NCI-H524 treated with DMSO at 0.1 percent for 48 hours (cell line): ENCODE data around the gene ITPR1.

Experiments used
- DNase-seq: peaks from one replicate; lab custom pipeline; 2025; lab: John Stamatoyannopoulos, UW

ITPR1 gene

DNA sequence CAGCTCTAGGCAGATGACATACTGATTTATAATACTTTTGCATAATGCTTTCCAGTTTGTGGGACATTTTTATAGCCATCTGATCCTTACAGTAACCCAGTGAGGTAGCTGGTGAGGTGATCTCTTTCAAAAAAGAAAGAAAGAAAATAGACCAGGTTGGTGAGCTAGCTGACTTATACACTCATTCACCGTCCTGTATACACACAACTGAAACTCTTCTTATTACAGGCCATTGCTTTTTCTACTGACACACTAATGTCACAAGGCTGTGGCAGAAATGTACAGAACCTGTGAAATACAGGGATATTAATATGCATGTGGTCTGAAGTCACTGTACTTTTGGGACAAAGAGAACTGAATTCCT is 335.9 kb downstream of the ITPR1 start:
- no peak for DNase-seq

DNA sequence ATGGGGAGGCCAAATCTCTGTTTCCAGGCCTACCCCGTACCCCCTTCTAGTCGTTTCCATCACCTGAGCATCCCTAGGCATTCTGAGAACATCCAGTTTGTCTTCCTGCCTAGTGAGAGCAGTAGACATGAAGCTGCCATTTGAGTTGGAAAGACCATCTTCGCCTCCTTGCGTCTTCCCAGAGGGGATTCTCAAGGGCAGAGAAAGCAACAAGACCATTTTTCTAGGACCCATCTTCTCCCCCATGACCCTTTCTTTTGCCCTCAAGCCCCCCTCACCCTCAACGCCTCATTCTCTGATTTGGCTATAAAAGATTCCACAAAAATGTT is 337.4 kb downstream of the ITPR1 start:
- no peak for DNase-seq

DNA sequence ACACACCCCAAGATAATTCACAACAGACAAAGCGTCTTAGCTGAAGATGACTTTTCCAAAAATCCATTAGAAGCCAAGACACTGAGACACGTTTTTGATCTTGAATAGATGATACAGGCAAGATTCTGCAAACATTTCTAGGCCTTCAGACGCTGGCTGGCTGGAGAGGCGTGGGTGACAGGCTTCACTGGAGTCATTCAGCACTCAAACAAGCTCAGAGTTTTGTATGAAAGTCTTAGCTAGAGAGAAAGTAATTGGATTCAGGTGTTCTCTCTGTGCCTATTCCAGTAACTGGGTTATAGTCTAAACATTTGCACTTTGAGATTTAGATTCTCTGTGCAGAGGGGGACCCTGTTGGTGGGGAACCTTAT is 338.4 kb downstream of the ITPR1 start:
- peak; percentile 54 for DNase-seq

DNA sequence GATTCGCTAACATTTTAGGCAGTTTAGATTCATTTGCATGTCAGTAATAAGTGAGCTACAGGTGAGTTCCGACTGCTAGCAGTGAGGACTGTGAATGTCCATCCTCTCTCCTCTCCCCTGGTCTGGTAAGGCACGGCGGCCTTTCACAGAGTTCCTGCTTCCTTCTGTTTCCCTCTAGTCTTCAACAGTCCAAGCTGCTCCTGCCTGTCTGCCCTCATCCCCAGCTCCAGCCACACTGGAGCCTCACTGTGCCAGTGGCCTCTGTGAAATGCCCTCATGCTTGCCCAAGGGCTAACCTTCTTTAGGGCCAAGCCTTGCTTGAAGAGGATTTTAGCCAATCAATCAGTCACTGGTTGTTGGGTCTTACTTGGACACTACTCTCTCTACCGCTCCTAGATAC is 340.3 kb downstream of the ITPR1 start:
- DNase-seq, result no peak

DNA sequence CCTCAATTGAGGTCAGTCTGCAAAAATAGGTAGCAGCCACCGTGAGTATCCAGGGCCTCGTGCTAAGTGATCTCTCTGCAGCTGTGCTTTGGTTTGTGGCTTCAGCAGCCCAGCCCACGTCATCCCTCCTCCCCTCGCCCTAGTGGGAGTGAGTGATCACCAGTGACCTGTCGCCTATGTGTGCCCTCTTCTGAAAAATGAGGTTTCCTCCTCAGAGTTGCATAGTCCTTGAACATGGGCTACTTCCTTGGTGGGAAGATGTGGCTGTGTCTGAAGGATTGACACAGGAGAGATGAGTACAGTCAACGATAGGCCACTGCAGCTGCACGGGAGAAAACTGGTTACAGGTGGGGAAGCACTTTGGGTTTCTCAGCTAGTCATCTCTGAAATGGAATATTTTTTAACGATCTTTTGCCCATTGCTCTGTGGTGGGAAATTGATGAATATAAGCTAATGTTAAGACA is 341.3 kb downstream of the ITPR1 start:
- DNase-seq, result no peak

DNA sequence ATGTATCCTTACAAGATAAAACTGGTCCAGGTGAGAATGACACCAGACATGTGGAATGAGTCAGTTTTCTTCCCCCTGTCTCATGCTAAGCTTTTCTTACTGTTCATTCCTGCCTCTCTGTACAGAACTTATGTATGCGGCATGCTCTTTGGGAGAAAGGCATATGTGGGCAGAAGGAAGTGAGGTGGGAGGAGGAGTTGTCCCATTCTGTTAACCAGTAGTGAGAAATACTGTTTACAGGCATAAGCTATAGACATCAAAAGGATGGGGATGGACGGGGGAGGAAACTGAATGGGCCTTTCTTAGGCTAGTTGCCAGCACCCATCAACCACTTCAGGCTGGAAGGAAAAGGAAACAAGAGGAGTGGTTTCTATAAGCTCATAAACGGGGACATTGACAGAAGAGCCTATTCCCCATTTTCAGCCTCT is 342.5 kb downstream of the ITPR1 start:
- DNase-seq, result no peak

DNA sequence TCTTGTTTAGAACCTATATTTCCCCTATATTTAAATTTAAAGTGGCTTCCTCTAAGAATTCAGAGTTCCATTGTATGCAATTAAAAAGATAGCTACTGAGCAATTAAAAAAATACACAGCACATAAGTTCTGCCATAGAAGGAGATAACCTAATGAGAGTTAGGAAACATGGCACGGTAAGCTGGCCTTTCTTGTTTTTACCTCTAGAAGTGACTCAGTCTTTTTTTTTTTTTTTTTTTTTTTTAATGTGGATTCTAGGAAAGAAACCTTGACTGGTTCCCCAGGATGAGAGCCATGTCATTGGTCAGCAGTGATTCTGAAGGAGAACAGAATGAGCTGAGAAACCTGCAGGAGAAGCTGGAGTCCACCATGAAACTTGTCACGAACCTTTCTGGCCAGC is 343.4 kb downstream of the ITPR1 start:
- DNase-seq, result no peak

DNA sequence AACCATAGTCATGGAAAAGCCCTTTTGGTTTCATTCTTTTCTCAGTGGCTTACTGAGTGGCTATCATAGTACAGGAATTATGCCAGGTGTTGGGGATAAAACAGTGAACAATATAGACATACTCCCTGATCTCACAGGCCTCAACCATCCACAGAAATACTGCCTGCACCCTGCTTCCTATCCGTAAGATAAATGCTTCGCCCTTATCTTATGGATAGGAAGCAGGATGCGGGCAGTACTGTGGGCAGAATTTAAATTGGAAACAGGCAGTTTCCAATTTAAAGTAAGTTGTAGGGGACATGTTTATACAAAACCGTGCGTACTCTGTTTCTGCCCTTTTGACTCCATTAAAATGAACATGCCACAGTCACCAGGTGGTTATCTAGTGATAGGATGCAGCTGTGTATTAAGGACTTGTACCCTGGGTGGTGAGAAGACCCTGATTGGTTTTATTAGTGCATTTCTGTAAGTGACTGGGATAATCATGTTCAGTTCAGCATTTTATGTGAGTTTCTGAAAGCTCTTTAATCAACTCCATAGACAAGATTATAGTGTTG is 344.3 kb downstream of the ITPR1 start:
- DNase-seq, result no peak

DNA sequence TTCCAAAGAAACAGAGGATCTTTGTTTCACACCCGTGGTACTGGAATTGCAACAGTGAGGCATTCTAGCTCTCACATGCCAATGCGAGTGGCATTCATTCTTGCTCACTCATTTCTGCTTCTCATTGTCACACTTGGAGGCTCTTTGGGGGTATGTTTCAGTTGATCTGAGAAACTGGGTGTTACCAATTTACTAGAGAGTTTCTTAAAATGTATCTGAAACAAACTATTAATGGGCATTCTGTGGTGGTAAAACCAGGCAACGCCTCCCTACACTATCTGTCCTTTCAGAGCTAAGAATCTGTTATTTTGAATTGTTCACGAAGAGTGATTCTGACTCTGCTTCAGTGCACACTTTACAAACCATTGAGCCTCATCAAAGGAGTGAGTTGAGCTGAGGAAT is 345.5 kb downstream of the ITPR1 start:
- DNase-seq, result no peak

DNA sequence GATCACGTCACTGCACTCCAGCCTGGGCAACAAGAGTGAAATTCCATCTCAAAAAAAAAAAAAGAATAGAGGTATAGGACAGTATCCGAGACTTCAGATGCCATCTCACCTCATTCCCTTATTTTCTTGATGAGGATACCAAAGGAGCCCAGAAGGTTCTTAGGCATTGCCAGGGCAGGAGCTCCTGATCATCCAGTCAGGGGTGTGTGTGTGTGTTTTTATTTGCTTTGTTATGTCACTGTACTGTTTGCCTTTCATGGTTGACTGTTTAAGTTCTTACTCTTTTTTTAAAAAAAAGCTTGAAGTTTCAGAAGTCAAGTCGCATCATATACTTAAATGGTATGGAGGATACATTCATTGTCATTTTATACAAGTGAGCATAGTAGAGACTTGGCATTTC is 346.1 kb downstream of the ITPR1 start:
- DNase-seq, result no peak

DNA sequence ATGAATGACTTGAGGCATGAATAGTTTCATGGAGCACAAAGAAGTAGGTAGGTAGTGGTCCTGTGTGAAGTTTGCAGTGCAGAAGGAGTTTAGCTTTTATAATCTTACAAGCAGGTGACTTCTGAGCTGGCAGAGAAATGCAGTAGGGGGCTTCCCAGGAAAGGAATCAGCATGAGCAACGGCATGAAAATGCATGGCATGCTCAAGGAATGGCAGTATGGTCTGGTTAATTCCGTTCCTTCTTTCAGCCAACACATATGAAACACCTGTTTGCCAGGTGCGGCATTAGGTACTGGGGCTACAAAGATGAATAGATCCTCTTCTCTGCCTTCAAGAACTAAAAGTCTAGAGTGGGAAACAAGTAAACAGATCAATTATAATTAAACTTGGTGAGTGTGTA is 348.1 kb downstream of the ITPR1 start:
- no peak for DNase-seq

DNA sequence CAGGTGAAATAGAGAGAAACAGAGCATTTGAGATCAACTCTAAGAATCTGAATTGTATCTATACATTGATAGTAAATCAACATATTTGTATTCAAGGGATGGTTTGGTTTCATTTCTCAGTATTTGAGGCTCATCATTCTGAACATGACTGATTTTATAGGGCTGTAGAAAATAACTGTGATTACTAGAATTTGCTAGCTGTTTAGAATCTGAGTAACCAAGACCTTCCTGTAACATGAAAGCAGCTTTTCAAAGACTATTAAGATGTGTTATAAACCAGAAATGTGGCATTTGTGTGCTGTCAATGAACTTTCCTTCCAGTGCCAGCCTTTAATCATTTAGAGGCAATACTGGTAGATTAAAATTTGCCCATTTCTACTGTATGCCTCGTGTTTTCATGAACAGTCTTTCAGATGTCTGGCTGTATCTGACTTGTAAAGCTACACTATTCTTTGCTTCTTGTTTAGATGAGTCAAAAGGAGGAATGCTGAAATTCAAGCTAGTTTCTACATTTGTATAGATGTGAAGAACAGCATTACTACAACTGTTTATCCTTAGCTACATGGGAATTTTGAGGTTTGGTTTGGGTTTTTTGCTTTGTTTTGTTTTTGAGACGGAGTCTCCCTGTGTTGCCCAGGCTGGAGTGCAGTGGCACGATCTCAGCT is 348.8 kb downstream of the ITPR1 start:
- DNase-seq, result no peak

DNA sequence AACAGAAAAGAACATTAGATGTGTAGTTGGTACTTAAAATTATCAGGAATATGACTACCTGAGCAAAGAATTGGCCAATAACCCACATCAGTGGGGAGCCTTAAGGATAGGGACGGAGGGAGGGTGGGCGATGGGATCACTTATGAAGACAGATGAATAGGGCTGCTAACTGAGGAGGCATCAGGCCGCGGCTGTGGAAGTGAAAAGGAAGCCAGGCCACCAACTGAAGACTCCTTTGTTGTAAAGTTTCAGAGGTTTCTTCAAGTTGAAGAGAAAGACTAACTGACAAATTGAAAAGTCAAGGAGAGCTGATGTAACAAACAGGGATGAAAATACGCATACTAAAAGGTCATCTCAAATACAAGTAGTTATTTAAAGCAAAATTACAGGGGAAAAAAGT is 350.5 kb downstream of the ITPR1 start:
- DNase-seq, result no peak

DNA sequence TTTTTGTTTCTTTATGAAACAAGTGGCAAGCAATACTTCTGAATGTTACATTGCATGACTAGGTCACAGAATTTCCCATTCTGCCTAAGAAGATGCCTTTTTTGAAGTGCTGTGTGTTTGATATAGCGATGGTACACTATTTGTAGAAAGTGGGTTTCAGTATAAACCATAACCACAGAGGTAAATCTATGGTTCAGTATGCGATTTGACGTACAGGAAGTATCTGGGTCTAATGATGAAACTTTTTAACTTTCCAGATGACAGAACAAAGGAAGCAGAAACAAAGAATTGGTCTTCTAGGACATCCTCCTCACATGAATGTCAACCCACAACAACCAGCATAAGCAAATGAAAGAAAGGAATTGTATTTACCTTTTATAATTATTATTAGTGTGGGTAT is 352.7 kb downstream of the ITPR1 start:
- DNase-seq, result no peak

DNA sequence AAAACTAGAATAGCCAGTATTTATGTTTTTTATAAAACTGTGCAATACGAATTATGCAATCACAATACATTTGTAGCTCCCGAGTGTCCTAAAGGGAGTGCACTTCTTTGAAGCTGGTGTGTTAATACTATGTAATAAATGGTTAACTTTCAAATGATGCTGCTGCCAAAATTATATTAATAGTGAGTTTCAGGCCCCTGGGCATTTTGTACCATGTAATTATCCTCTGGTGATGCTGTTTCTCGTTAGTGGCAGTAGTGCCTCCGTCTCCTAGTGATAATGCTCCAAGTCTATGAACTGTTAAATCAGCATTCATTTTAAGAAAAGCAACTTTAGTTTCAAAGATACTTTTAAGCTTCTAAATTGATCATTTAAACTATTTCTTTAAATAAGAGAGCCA is 353.4 kb downstream of the ITPR1 start:
- no peak for DNase-seq

DNA sequence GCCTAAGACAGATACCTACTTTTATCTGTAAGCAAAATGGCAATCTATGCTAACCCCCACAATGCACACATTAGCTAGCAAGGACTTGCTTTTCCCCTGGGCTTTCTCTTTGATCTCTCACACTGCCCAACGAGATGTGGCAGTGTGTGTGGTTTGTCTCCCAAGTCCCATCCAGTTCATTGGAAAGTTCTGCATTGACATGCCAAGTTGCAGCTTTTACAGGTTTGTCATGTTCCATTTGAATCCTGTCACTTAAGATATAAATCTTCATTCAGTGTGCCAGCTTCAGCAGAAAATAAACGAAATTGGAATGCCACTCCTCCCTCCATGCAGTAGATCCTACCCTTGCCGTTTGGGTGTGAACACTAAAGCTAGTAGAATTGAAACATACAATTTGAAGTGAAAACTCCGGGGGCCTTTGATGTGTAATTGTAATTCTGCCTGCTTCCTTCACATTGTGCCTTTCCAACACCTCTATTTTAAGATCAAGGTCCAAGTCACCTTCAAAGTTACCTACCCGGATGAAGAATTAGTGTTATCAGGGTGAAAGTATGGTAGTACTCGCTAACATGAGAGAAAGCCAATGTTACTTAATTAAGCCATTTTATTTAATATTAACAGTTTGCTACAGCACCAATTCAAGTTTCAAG is 355.2 kb downstream of the ITPR1 start:
- DNase-seq, result no peak

DNA sequence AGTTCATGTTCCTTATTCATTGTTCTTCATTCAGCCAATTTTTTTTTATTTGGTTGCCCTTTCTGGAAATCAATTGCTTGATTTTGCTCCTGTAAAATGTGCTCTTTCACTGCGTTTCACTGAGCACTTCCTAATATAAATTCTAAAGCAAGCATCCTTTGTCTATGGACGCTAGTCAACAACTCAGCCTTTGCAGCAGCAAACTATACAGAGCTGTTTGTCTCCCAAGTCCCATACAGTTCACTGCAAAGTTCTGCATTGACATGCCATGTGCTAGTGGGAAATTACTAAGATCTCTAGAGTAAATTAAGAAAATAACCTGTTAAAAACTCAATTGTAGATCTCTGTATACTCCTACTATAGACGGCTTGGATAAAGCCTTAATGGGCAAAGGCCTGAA is 356.0 kb downstream of the ITPR1 start:
- no peak for DNase-seq

DNA sequence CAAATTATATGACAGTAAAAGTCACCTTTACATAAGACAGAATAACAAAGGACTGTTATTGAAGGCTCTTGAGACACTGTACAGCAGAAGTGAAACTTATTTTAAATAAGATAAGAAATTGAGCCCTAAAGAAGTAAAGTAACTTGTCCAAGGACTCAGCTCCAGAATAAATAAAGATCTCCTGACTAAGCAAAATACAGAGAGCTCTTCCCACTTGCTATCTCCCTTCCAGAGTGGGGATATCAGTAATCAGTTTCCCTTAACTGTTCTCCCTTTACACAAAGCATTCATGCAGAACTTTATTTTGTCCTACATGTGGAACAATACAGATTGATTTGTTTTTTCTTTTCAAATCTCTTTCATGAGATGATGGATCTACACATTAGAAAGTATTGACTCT is 356.6 kb downstream of the ITPR1 start:
- no peak for DNase-seq

DNA sequence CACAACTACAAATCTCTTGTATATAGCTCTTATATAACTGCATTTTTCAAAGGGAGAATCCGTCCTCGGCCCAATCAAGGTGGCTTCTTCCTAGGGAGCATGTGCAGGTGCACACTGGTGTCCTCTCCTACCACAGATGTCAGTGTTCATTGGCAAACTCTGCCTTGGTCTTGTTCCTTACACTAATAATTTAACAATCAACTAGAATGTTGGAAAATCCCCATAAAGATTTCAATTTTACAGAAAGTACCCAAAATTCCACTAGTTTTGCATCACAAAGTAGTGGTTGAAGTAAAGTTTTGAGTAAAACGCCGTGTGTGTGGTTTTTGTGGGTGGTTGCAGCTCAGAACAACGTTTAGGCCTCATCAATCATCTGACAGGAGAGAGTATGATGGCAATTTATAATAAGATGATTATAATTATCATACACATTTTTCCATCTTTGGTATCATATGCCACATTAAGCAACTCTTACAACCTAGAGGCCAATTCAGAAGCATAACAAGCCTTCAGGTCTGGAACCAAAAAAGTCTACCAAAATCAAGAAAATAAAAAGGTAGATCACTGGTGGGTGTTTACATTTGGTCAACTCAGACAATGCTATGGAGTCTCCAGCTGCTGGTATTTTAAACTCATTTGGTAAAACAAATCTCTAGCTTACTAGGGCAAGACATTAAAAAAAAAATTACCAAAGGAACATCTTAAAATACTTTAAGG is 357.2 kb downstream of the ITPR1 start:
- no peak for DNase-seq

DNA sequence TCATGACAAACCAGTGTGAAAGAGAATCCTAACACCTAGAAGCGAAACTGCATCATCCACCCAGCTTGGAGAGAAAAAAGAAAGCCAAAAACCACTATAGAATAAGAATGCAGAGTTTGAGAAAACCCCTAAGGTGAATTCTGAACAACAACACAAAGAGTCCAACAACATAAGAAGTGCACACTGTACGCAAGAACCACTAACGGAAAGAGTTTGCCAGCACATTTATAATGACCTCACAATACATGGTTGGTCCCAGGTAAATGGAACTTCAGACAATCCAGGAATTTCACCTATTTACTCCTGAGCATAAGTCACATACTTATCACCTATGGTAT is 357.7 kb downstream of the ITPR1 start:
- DNase-seq, result no peak

DNA sequence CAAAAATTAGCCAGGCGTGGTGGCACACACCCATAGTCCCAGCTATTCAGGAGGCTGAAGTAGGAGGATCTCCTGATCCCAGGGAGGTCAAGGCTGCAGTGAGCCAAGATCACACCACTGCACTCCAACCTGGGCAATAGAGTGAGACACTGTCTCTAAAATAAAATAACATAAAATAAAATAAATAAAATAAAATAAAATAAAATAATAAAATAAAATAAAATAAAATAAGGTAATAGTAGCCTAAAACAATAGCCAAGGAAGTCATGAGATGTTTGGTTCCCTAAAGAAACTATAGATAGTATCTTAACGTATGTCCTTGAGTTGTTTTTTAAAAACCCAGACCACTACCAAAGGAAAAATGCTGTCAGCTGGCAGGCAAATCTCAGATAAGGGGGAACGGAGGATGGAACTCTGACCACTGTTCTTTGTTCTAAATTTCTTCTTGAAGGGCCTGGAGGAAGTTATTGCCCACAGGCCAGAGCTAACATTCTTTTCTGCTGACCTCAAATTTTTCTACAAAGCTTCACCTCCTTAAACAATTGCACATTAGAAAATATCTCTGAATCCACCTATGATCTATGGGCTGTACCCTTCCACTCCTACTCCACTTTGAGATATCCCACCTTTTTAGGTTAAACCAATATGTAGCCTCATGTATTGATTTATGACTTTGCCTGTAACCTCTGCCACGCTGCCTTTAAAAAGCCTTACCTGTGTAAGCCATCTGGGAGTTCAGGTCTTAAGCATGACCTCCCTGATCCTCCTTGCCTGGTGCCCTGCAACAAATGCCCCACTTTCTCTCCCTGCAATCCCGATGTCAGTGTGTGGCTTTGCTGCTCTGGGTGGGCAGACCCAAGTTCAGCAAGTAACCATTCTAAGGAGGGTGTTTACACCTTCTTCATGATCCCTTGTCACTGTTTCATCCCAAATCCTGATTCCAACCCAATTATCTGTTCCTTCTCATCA is 359.9 kb downstream of the ITPR1 start:
- DNase-seq, result no peak

DNA sequence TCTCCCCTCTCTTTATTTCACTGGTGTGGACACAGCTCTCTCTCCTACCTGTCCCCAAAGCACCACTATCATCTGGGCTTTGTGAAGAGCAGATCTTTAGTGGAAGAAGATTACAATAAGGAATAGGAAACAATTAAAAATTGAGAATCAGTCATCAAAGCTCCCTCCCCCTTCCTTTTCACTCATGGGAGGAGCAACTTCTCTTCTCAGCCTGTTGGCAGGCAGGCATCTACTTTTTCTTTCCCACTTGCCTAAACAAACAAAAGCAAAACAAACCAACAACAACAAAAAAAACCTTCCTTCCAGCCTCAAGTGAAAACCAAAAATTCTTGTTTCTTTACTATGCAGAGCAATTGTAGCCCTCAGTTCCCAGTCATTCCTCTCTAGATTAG is 360.6 kb downstream of the ITPR1 start:
- no peak for DNase-seq
